HL-60 (cell line): ENCODE measurements around the gene DNAJA2.
"Not testable (repeated sequence)": the region's sequence is repeated elsewhere in the genome, so short reads cannot be mapped to it uniquely, and the experiment has no call there.

Experiments
- DNase-seq, 2 experiments: peaks; one replicate each; pipeline ENCODE4 v3.0.0-alpha.2; 2010 to 2020; ENCODE audit warnings: low read depth in 1 of 2, low spot score in 1 of 2
- H3K27ac ChIP-seq: fragments of 250-450 bp; sonication (Bioruptor Pico); replicated peaks from 2 replicates; pipeline ENCODE4 v1.5.1; 2020; ENCODE audit warnings: mild to moderate bottlenecking, moderate library complexity
- H3K27me3 ChIP-seq: fragments of 250-450 bp; sonication (Bioruptor Pico); 2 replicates; pipeline ENCODE4 v1.5.1; 2021; ENCODE audit warnings: mild to moderate bottlenecking, moderate library complexity; ENCODE audit not compliant: insufficient read depth, poor library complexity, severe bottlenecking
- H3K4me3 ChIP-seq: replicated peaks from 2 replicates; pipeline ENCODE4 v1.5.1; 2011; ENCODE audit warnings: mild to moderate bottlenecking, control low read depth, low read length; ENCODE audit not compliant: insufficient read depth
- GABPA ChIP-seq: IDR thresholded peaks from 2 replicates; pipeline ENCODE4 v1.6.1; 2012; ENCODE audit warnings: low read depth
- POLR2AphosphoS5 ChIP-seq: IDR thresholded peaks from 2 replicates; pipeline ENCODE4 v1.6.1; 2012; ENCODE audit warnings: low read depth
- SPI1 ChIP-seq: IDR thresholded peaks from 2 replicates; pipeline ENCODE4 v1.6.1; 2012; ENCODE audit warnings: low read depth, mild to moderate bottlenecking, borderline replicate concordance
- TF ChIP-seq, protein P1 (sequence below): IDR thresholded peaks from 2 replicates; pipeline ENCODE4 v1.6.1; 2012; ENCODE audit warnings: low read depth; ENCODE audit not compliant: insufficient replicate concordance
- TF ChIP-seq, protein P2 (sequence below): IDR thresholded peaks from one replicate; pipeline ENCODE4 v1.5.1; 2011; ENCODE audit warnings: low read length, control low read depth, inconsistent platforms; ENCODE audit not compliant: insufficient read depth

The DNAJA2 gene

DNA sequence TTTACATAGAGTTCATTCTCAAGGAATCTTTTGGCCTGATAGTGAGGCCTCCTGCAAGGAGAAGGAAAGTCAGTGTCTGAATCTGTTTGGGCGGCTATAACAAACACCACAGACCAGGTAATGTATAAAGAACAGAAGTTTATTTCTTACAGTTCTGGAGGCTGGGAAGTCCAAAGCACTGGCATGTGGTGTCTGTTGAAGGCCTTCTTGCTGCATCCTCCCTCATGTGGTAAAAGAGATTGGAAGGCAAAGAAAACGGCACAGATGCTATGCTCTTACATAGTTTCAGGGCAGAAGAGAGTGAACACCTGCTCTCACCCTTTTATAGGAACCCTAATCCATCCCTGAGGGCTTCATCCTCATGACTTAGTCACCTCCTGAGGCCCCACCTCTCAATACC, 31.2 kb upstream of the DNAJA2 start:
- no peaks in the 10 kb centered on the region for H3K27me3 ChIP-seq
- H3K27ac ChIP-seq = no peak overlapping the region
- no peak for TF ChIP-seq POLR2AphosphoS5
- no peak for TF ChIP-seq GABPA
- TF ChIP-seq, protein P1, sequence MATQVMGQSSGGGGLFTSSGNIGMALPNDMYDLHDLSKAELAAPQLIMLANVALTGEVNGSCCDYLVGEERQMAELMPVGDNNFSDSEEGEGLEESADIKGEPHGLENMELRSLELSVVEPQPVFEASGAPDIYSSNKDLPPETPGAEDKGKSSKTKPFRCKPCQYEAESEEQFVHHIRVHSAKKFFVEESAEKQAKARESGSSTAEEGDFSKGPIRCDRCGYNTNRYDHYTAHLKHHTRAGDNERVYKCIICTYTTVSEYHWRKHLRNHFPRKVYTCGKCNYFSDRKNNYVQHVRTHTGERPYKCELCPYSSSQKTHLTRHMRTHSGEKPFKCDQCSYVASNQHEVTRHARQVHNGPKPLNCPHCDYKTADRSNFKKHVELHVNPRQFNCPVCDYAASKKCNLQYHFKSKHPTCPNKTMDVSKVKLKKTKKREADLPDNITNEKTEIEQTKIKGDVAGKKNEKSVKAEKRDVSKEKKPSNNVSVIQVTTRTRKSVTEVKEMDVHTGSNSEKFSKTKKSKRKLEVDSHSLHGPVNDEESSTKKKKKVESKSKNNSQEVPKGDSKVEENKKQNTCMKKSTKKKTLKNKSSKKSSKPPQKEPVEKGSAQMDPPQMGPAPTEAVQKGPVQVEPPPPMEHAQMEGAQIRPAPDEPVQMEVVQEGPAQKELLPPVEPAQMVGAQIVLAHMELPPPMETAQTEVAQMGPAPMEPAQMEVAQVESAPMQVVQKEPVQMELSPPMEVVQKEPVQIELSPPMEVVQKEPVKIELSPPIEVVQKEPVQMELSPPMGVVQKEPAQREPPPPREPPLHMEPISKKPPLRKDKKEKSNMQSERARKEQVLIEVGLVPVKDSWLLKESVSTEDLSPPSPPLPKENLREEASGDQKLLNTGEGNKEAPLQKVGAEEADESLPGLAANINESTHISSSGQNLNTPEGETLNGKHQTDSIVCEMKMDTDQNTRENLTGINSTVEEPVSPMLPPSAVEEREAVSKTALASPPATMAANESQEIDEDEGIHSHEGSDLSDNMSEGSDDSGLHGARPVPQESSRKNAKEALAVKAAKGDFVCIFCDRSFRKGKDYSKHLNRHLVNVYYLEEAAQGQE = no peak
- TF ChIP-seq SPI1 = no peak
- TF ChIP-seq, protein P2, sequence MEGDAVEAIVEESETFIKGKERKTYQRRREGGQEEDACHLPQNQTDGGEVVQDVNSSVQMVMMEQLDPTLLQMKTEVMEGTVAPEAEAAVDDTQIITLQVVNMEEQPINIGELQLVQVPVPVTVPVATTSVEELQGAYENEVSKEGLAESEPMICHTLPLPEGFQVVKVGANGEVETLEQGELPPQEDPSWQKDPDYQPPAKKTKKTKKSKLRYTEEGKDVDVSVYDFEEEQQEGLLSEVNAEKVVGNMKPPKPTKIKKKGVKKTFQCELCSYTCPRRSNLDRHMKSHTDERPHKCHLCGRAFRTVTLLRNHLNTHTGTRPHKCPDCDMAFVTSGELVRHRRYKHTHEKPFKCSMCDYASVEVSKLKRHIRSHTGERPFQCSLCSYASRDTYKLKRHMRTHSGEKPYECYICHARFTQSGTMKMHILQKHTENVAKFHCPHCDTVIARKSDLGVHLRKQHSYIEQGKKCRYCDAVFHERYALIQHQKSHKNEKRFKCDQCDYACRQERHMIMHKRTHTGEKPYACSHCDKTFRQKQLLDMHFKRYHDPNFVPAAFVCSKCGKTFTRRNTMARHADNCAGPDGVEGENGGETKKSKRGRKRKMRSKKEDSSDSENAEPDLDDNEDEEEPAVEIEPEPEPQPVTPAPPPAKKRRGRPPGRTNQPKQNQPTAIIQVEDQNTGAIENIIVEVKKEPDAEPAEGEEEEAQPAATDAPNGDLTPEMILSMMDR = no peak
- no peak for DNase-seq
- H3K4me3 ChIP-seq = no peak overlapping the region

DNA sequence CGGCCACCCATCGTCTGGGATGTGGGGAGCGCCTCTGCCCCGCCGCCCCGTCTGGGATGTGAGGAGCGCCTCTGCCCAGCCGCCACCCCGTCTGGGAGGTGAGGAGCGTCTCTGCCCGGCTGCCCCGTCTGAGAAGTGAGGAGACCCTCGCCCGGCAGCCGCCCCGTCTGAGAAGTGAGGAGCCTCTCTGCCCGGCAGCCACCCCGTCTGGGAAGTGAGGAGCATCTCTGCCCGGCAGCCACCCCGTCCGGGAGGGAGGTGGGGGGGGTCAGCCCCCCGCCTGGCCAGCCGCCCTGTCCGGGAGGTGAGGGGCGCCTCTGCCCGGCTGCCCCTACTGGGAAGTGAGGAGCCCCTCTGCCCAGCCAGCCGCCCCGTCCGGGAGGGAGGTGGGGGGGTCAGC, 26.6 kb upstream of the DNAJA2 start:
- H3K27me3 ChIP-seq, H3K4me3 ChIP-seq, DNase-seq: not testable (repeated sequence)

DNA sequence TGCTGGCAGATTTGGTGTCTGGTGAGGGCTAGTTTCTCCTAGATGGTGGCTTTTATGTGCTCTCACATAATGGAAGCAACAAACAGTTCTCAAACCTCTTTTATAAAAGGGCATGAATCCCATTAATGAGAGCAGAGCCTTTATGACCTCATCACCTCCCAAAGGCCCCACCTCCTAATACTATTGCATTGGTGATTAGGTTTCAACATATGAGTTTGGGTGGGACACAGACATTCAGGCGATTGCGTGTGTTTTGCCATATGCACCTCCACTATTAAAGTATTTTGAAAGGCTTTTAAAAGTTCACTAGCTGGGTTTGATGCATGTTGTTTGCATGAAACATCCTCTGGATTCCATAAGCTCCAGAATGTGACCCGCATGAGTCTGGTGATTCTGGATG, 24.4 kb upstream of the DNAJA2 start:
- H3K4me3 ChIP-seq = no peak overlapping the region
- no peaks in the 10 kb centered on the region for H3K27me3 ChIP-seq
- TF ChIP-seq SPI1 (no peak), POLR2AphosphoS5 (no peak), GABPA (no peak)
- TF ChIP-seq, protein P2 = no peak
- TF ChIP-seq, protein P1 = no peak
- no peak for DNase-seq
- no peak overlapping the region for H3K27ac ChIP-seq

More for the DNA sequence above, 26.6 kb upstream of the DNAJA2 start:
- H3K27ac ChIP-seq = not testable (repeated sequence)

DNA sequence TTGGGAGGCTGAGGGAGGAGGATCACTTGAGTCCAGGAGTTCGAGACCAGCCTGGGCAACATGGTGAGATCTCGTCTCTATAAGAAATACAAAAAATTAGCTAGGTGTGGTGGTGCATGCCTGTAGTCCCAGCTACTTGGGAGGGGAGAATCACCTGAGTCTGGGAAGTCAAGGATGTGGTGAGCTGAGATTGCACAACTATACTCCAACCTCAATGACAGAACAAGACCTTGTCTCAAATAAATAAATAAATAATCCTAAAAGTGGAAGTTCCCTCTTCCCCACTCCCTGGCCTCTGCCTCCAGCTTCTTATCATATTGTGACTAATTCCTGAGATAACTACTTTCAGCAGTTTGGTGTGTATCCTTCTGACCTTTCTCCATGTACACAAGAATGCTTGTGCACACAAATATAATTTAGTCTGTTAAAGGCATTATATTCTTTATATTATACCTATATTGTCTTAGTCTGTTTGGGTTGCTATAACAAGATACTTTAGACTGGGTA, 23.5 kb upstream of the DNAJA2 start:
- DNase-seq = no peak
- Histone ChIP-seq H3K27ac (no peak overlapping the region), H3K4me3 (no peak overlapping the region), H3K27me3 (no peaks in the 10 kb centered on the region)
- no peak for TF ChIP-seq GABPA
- TF ChIP-seq, protein P1 = no peak
- no peak for TF ChIP-seq POLR2AphosphoS5
- TF ChIP-seq SPI1 = no peak
- TF ChIP-seq, protein P2 = no peak
